WI38 (cell line): Measurements from ENCODE around the gene LAMTOR4.

Source experiments
- H3K4me3 ChIP-seq: 2 replicates; pipeline ENCODE4 v1.5.1; 2011; ENCODE audit warnings: low read depth, mild to moderate bottlenecking, control low read depth, low read length
- TF ChIP-seq, protein P1 (sequence below): IDR thresholded peaks from 2 replicates; pipeline ENCODE4 v1.5.1; 2012; ENCODE audit warnings: low read depth, mild to moderate bottlenecking, control low read depth, low read length

Gene LAMTOR4

DNA sequence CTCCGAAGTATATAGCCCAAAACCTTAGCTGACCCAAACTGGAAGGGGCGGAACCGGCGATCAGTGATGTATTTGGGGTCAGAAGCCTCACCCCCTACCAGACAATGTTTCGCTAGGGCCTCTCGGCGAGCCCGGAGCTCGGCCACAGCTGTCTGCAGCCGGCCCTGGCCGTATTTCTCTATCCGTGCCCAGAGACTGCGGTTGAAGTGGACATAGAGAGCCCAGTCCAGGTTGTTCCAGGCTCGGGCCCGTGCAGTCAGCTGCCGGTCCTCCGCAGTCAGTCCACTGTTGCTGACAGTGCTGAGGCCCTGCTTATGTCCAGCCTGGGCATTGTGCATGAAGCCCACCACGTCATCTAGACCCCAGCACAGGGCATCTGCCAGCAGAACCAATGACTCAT lies 11.3 kb downstream of the LAMTOR4 start:
- no peak overlapping the region for H3K4me3 ChIP-seq
- TF ChIP-seq, protein P1, sequence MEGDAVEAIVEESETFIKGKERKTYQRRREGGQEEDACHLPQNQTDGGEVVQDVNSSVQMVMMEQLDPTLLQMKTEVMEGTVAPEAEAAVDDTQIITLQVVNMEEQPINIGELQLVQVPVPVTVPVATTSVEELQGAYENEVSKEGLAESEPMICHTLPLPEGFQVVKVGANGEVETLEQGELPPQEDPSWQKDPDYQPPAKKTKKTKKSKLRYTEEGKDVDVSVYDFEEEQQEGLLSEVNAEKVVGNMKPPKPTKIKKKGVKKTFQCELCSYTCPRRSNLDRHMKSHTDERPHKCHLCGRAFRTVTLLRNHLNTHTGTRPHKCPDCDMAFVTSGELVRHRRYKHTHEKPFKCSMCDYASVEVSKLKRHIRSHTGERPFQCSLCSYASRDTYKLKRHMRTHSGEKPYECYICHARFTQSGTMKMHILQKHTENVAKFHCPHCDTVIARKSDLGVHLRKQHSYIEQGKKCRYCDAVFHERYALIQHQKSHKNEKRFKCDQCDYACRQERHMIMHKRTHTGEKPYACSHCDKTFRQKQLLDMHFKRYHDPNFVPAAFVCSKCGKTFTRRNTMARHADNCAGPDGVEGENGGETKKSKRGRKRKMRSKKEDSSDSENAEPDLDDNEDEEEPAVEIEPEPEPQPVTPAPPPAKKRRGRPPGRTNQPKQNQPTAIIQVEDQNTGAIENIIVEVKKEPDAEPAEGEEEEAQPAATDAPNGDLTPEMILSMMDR: no peak

DNA sequence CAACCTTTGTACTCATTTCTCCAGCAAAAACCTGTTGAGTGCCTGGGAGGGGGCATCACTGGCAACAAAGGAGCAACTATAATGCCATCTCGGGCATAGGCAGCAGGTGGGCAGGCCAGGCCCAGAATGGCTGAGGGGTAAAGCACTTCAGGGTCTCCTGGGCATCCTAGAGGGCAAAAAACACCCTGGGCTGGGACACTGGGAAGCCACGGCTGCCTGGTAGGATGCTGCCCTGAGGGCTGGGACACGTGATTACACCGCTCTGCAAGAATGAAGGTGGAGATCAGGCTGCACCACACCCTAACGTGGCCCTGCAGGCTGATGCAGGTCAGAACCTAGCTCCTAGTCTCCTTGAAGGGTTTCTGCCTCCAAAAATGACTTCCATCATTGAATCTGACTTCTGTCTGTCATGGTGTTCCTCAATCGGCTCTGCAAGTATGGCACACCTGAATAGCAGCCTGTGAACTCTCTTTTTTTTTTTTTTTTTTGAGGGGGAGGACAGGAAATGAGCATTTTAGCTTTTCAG lies 14.4 kb downstream of the LAMTOR4 start:
- no peak overlapping the region for H3K4me3 ChIP-seq
- TF ChIP-seq, protein P1: no peak

- no peak overlapping the region for H3K4me3 ChIP-seq
- TF ChIP-seq, protein P1: no peak
Measured at GRCh38 chr7:100163871-100164270, 15.2 kb downstream of the LAMTOR4 start.

- TF ChIP-seq, protein P1: no peak
Measured at GRCh38 chr7:100166317-100166940, 17.7 kb downstream of the LAMTOR4 start.

GRCh38 chr7:100166970-100167911 lies 18.5 kb downstream of the LAMTOR4 start:
- TF ChIP-seq, protein P1: no peak
- H3K4me3 ChIP-seq: peak overlapping the region; percentile 64

More at GRCh38 chr7:100166317-100166940, 17.7 kb downstream of the LAMTOR4 start:
- no peak overlapping the region for H3K4me3 ChIP-seq

- H3K4me3 ChIP-seq: peak overlapping the region; percentile 64
- TF ChIP-seq, protein P1: no peak
Measured at GRCh38 chr7:100167912-100168323, 19.2 kb downstream of the LAMTOR4 start.
